ENCODE results near the gene TROAP.
"Not testable (repeated sequence)": the region's sequence is repeated elsewhere in the genome, so short reads cannot be mapped to it uniquely, and the experiment has no call there.

Gene TROAP

GRCh38 chr12:49330631-49331379 is 7.8 kb downstream of the TROAP start:
- no peak for DNase-seq

- peak; percentile 22 for DNase-seq
Measured at GRCh38 chr12:49331380-49332222, 8.5 kb downstream of the TROAP start.

GRCh38 chr12:49332441-49332861 is 9.4 kb downstream of the TROAP start:
- DNase-seq = no peak

GRCh38 chr12:49332891-49333371 is 9.9 kb downstream of the TROAP start:
- no peak for DNase-seq

GRCh38 chr12:49333778-49334177 is 10.7 kb downstream of the TROAP start:
- DNase-seq = not testable (repeated sequence)

GRCh38 chr12:49334226-49334625 is 11.2 kb downstream of the TROAP start:
- DNase-seq = no peak

GRCh38 chr12:49334681-49335080 is 11.6 kb downstream of the TROAP start:
- DNase-seq = no peak

GRCh38 chr12:49335118-49335954 is 12.3 kb downstream of the TROAP start:
- DNase-seq = no peak

- no peak for DNase-seq
Measured at GRCh38 chr12:49335955-49336644, 13.0 kb downstream of the TROAP start.

GRCh38 chr12:49336645-49337584 is 13.9 kb downstream of the TROAP start, which contains the start of gene C1QL4:
TSS of gene C1QL4 (minus strand) at chr12:49337188. CDS start at chr12:49336477, 711 bp downstream.
- peak; percentile 20 for DNase-seq

- DNase-seq = no peak
Measured at GRCh38 chr12:49338830-49339463, 15.9 kb downstream of the TROAP start.

GRCh38 chr12:49339464-49339861 is 16.4 kb downstream of the TROAP start:
- no peak for DNase-seq

- no peak for DNase-seq
Measured at GRCh38 chr12:49340095-49340870, 17.2 kb downstream of the TROAP start.

GRCh38 chr12:49340971-49341776 is 18.1 kb downstream of the TROAP start:
- no peak for DNase-seq

GRCh38 chr12:49341777-49342065 is 18.7 kb downstream of the TROAP start:
- no peak for DNase-seq

- DNase-seq = peak; percentile 68
Measured at GRCh38 chr12:49342066-49342913, 19.2 kb downstream of the TROAP start.

- no peak for DNase-seq
Measured at GRCh38 chr12:49342914-49343731, 20.1 kb downstream of the TROAP start.
